GM19035 (cell line): ENCODE data around the gene ADAMTSL1.
A peak's percentile ranks its signal among the peaks of the same experiment; 100 is the strongest.

ENCODE experiments used
- ATAC-seq: cut with Tn5 transposase; IDR thresholded peaks from one replicate; pipeline ENCODE4 v1.9.1; 2021; ENCODE audit not compliant: unreplicated experiment

ADAMTSL1 gene

GRCh38 chr9:18692268-18692667, 218.3 kb downstream of the ADAMTSL1 start:
- peak; percentile 69 for ATAC-seq

GRCh38 chr9:18692962-18693361, 219.0 kb downstream of the ADAMTSL1 start:
- no peak for ATAC-seq

GRCh38 chr9:18694959-18695668, 221.2 kb downstream of the ADAMTSL1 start:
- ATAC-seq = no peak

GRCh38 chr9:18698992-18699391, 225.0 kb downstream of the ADAMTSL1 start:
- no peak for ATAC-seq

- ATAC-seq = no peak
Measured at GRCh38 chr9:18699764-18700163, 225.8 kb downstream of the ADAMTSL1 start.

- no peak for ATAC-seq
Measured at GRCh38 chr9:18700714-18701113, 226.8 kb downstream of the ADAMTSL1 start.

- no peak for ATAC-seq
Measured at GRCh38 chr9:18703151-18703900, 229.4 kb downstream of the ADAMTSL1 start.

GRCh38 chr9:18703901-18704379, 230.0 kb downstream of the ADAMTSL1 start:
- no peak for ATAC-seq

GRCh38 chr9:18705796-18706392, 231.9 kb downstream of the ADAMTSL1 start:
- ATAC-seq = no peak

GRCh38 chr9:18706648-18707047, 232.7 kb downstream of the ADAMTSL1 start:
- ATAC-seq = no peak

GRCh38 chr9:18707061-18707461, 233.1 kb downstream of the ADAMTSL1 start:
- no peak for ATAC-seq

- ATAC-seq = no peak
Measured at GRCh38 chr9:18707489-18708205, 233.7 kb downstream of the ADAMTSL1 start.

- ATAC-seq = no peak
Measured at GRCh38 chr9:18708429-18708828, 234.5 kb downstream of the ADAMTSL1 start.

GRCh38 chr9:18710065-18710464, 236.1 kb downstream of the ADAMTSL1 start:
- ATAC-seq = no peak

- no peak for ATAC-seq
Measured at GRCh38 chr9:18717759-18718158, 243.8 kb downstream of the ADAMTSL1 start.

GRCh38 chr9:18718393-18718792, 244.4 kb downstream of the ADAMTSL1 start:
- no peak for ATAC-seq

- ATAC-seq = no peak
Measured at GRCh38 chr9:18718932-18719331, 245.0 kb downstream of the ADAMTSL1 start.

- ATAC-seq = no peak
Measured at GRCh38 chr9:18720691-18721090, 246.7 kb downstream of the ADAMTSL1 start.

GRCh38 chr9:18721267-18721994, 247.5 kb downstream of the ADAMTSL1 start:
- no peak for ATAC-seq

GRCh38 chr9:18721995-18722310, 248.0 kb downstream of the ADAMTSL1 start:
- no peak for ATAC-seq

GRCh38 chr9:18722882-18723281, 248.9 kb downstream of the ADAMTSL1 start:
- no peak for ATAC-seq
